Caco-2 (cell line): ENCODE data around the gene CACNA1B. TPM values are rescaled to one million over a fixed set of nuclear protein-coding genes. Genes with fewer than 3 reads are reported as not detected.

Experiments used
- BruUV-seq: library from RNA; stranded (reverse); fragments of 400-500 nt; replicated peaks from 2 replicates; lab custom pipeline; 2021; lab: Mats Ljungman, UMichigan
- CTCF ChIA-PET: fragments of 300-600 bp; sonication (Branson Sonifier 250); formaldehyde crosslinking; loops from one replicate; lab custom pipeline; 2022; ENCODE audit warnings: antibody characterized with exemption; lab: Charles Lee
- POLR2A ChIA-PET: fragments of 300-600 bp; sonication (Branson Sonifier 250); formaldehyde crosslinking; loops from one replicate; lab custom pipeline; 2022; ENCODE audit warnings: antibody characterized with exemption; lab: Charles Lee
- DNase-seq, 2 experiments: peaks; one replicate each; pipeline versions ENCODE4 v3.0.0 to v3.0.0-alpha.2; 2020 to 2022
- H3K27me3 ChIP-seq: replicated peaks from 2 replicates; pipeline ENCODE4 v1.6.0; 2011; ENCODE audit warnings: low read length; ENCODE audit not compliant: control insufficient read depth, insufficient read depth
- H3K36me3 ChIP-seq: 2 replicates; pipeline ENCODE4 v1.5.1; 2011; ENCODE audit warnings: low read length; ENCODE audit not compliant: control insufficient read depth, insufficient read depth
- H3K4me1 ChIP-seq: fragments of 250-450 bp; sonication (Bioruptor Pico); 2 replicates; pipeline ENCODE4 v1.5.1; 2020; ENCODE audit warnings: mild to moderate bottlenecking
- H3K4me3 ChIP-seq: 2 replicates; pipeline ENCODE4 v1.5.1; 2011; ENCODE audit warnings: low read depth, mild to moderate bottlenecking, control low read depth, low read length
- H3K9me3 ChIP-seq: fragments of 250-450 bp; sonication (Bioruptor Pico); 2 replicates; pipeline ENCODE4 v1.5.1; 2020; ENCODE audit warnings: mild to moderate bottlenecking, moderate library complexity
- H3K27ac Mint-ChIP-seq: one replicate; pipeline ENCODE4 v1.8.0; 2022; ENCODE audit warnings: mixed read lengths; ENCODE audit not compliant: unreplicated experiment
- H3K27me3 Mint-ChIP-seq: one replicate; pipeline ENCODE4 v1.8.0; 2022; ENCODE audit warnings: mixed read lengths; ENCODE audit not compliant: insufficient read depth, unreplicated experiment
- H3K36me3 Mint-ChIP-seq: one replicate; pipeline ENCODE4 v1.8.0; 2022; ENCODE audit warnings: mild to moderate bottlenecking, mixed read lengths; ENCODE audit not compliant: insufficient read depth, unreplicated experiment
- H3K4me1 Mint-ChIP-seq: one replicate; pipeline ENCODE4 v1.8.0; 2022; ENCODE audit warnings: low read depth, mixed read lengths; ENCODE audit not compliant: unreplicated experiment
- H3K4me3 Mint-ChIP-seq: one replicate; pipeline ENCODE4 v1.8.0; 2022; ENCODE audit warnings: mild to moderate bottlenecking, moderate library complexity, mixed read lengths; ENCODE audit not compliant: unreplicated experiment
- H3K9me3 Mint-ChIP-seq: one replicate; pipeline ENCODE4 v1.8.0; 2022; ENCODE audit warnings: mixed read lengths; ENCODE audit not compliant: unreplicated experiment
- CTCF ChIP-seq, 2 experiments: fragments of 200-600 bp in 1 of 2; IDR thresholded peaks; 1 replicate in 1 of 2; 2 replicates in 1 of 2; pipeline versions ENCODE4 v1.5.1 to v1.8.0; 2011 to 2022; ENCODE audit warnings: antibody characterized with exemption in 1 of 2, control low read depth in 1 of 2, inconsistent platforms in 1 of 2, low read depth in 1 of 2, low read length in 1 of 2, mild to moderate bottlenecking in 1 of 2, moderate library complexity in 1 of 2; ENCODE audit not compliant: insufficient read depth in 1 of 2, severe bottlenecking in 1 of 2, unreplicated experiment in 1 of 2
- intact Hi-C: fragments of 100-400 bp; cut with micrococcal nuclease; formaldehyde crosslinking; loops from one replicate; pipeline ENCODE4 v1.10.0; 2022; ENCODE audit not compliant: unreplicated experiment
- total RNA-seq: library from RNA; stranded (reverse); gene quantifications from 2 replicates; pipeline ENCODE4 v1.2.3, GENCODE V29; 2022

CACNA1B gene
- total RNA-seq, 1 experiment from 2014 or later: 0.11 TPM

- Histone ChIP-seq H3K36me3 (no peaks in the 10 kb centered on the region), H3K4me1 (0 out of 2 replicates have a peak, but pooled peaks cover 8% of the 10 kb centered on the region), H3K4me3 (no peak overlapping the region), H3K9me3 (0 out of 2 replicates have a peak, but pooled peaks cover 3% of the 10 kb centered on the region), H3K27me3 (no peaks in the 10 kb centered on the region)
- Mint-ChIP-seq H3K4me1 (peaks cover 11% of the 10 kb centered on the region), H3K27me3 (peaks cover 12% of the 10 kb centered on the region), H3K27ac (no peak overlapping the region), H3K36me3 (no peaks in the 10 kb centered on the region), H3K9me3 (peaks cover 10% of the 10 kb centered on the region), H3K4me3 (no peak overlapping the region)
- CTCF ChIA-PET: no interaction called here
- intact Hi-C loops: no loop called here
- TF ChIP-seq CTCF (IDR thresholded peaks at IDR 0.05; ENCODE audit: insufficient read depth in 1 of 2, low read depth in 1 of 2, low read length in 1 of 2, severe bottlenecking in 1 of 2, unreplicated experiment in 1 of 2): no peak
- DNase-seq: no peak
- POLR2A ChIA-PET: no interaction called here
- BruUV-seq: no TSS peak
Observed at GRCh38 chr9:137984520-137985257, 107.1 kb downstream of the CACNA1B start.

GRCh38 chr9:137985637-137986071 is 108.1 kb downstream of the CACNA1B start:
- Histone ChIP-seq H3K27me3 (no peaks in the 10 kb centered on the region), H3K4me1 (0 out of 2 replicates have a peak, but pooled peaks cover 8% of the 10 kb centered on the region), H3K36me3 (no peaks in the 10 kb centered on the region), H3K9me3 (0 out of 2 replicates have a peak, but pooled peaks cover 3% of the 10 kb centered on the region), H3K4me3 (no peak overlapping the region)
- Mint-ChIP-seq H3K4me1 (peaks cover 11% of the 10 kb centered on the region), H3K36me3 (no peaks in the 10 kb centered on the region), H3K9me3 (peaks cover 10% of the 10 kb centered on the region), H3K27me3 (peaks cover 15% of the 10 kb centered on the region), H3K27ac (no peak overlapping the region), H3K4me3 (no peak overlapping the region)
- BruUV-seq: no TSS peak
- ChIA-PET POLR2A (no interaction called here), CTCF (no interaction called here)
- no peak for DNase-seq
- intact Hi-C loops: no loop called here
- TF ChIP-seq CTCF (IDR thresholded peaks at IDR 0.05; ENCODE audit: insufficient read depth in 1 of 2, low read depth in 1 of 2, low read length in 1 of 2, severe bottlenecking in 1 of 2, unreplicated experiment in 1 of 2): no peak

DNA sequence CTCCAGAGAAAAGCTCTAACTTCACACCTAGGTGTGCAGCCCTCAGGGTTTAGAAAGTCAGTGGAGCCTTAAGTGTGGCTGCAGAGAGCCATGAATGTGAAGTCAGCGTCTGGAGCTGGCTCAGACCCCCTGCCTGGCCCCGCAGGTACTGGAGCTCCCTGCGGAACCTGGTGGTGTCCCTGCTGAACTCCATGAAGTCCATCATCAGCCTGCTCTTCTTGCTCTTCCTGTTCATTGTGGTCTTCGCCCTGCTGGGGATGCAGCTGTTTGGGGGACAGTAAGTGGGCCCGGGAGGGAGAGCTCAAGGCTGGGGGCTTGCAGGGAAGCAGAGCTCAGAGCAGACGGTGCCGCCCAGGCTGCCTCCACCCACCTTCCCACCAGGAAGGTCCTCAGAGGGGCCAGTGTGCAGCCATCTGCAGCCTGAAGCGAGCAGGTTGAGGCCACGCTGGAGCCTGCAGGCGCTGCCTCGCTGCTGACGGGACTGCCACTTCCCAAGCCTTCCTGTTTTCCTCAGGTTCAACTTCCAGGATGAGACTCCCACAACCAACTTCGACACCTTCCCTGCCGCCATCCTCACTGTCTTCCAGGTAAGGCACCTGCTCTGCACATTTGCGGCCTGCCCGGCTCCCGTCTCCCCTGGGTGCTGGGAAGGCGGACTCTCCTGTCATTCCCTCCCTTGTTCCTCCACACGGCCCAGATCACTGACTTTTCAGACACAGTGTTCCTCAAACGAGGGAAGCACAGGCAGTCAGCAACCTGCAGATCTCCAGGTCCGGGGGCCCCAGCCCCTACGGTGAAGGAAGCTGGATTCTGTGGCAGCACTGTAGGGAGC is 108.9 kb downstream of the CACNA1B start:
- H3K36me3 Mint-ChIP-seq: no peaks in the 10 kb centered on the region
- BruUV-seq: no TSS peak
- H3K36me3 ChIP-seq: no peaks in the 10 kb centered on the region
- DNase-seq: no peak
- 0 out of 2 replicates have a peak, but pooled peaks cover 8% of the 10 kb centered on the region for H3K4me1 ChIP-seq
- H3K4me3 Mint-ChIP-seq: no peak overlapping the region
- 0 out of 2 replicates have a peak, but pooled peaks cover 3% of the 10 kb centered on the region for H3K9me3 ChIP-seq
- peaks cover 11% of the 10 kb centered on the region for H3K4me1 Mint-ChIP-seq
- peaks cover 16% of the 10 kb centered on the region for H3K27me3 Mint-ChIP-seq
- peaks cover 10% of the 10 kb centered on the region for H3K9me3 Mint-ChIP-seq
- no peak overlapping the region for H3K4me3 ChIP-seq
- intact Hi-C loops: no loop called here
- no peaks in the 10 kb centered on the region for H3K27me3 ChIP-seq
- ChIA-PET CTCF (no interaction called here), POLR2A (no interaction called here)
- TF ChIP-seq CTCF (IDR thresholded peaks at IDR 0.05; ENCODE audit: insufficient read depth in 1 of 2, low read depth in 1 of 2, low read length in 1 of 2, severe bottlenecking in 1 of 2, unreplicated experiment in 1 of 2): no peak
- H3K27ac Mint-ChIP-seq: no peak overlapping the region
